ENCODE measurements around the gene TBC1D24. TPM values are rescaled to one million over a fixed set of nuclear protein-coding genes. Genes with fewer than 3 reads are reported as not detected.
A peak's percentile ranks its signal among the peaks of the same experiment; 100 is the strongest.

TBC1D24 gene
- total and polyA plus RNA-seq, 4 experiments from 2014 or later = 1.3 to 13.7 (median 5.7) TPM

DNA sequence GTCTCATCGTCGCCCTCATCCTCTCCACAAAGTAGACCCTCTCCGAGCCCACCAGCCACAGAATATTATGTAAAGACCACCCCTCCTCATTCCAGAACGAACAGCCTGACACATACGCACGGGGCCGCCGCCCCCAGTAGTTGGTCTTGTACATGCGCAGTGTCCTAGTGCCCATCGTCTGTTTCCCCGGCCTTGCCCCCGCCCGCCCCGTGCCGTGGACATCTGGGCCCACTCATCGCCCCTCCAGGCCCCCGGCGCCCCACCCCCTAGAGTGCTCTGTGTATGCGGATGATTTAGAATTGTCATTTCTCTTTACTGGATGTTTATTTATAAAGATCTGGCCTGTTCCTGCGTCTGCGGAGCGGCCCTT, 44.8 kb downstream of the TBC1D24 start:
- Mint-ChIP-seq H3K27ac (peak overlapping the region; percentile 91 to 96 (median 95)), H3K36me3 (peaks cover 13 to 55% of the 10 kb centered on the region in 2 donors), H3K27me3 (peaks cover 0 to 1% of the 10 kb centered on the region in 2 donors), H3K4me3 (peak overlapping the region; percentile 72 to 94 (median 79)), H3K9me3 (peaks cover 0 to 10% (median 0%) of the 10 kb centered on the region in 8 donors), H3K4me1 (peaks cover 42 to 74% (median 61%) of the 10 kb centered on the region in 4 donors)
- no peak overlapping the region for H3K4me3 ChIP-seq (ENCODE audit: low read length in 2 of 2)
- H3K9me3 ChIP-seq (ENCODE audit: control insufficient read depth in 1 of 2, low read length in 2 of 2) = no peaks in the 10 kb centered on the region
- peaks cover 5% of the 10 kb centered on the region for H3K36me3 ChIP-seq (ENCODE audit: insufficient read depth, low read length)
- H3K27me3 ChIP-seq (ENCODE audit: insufficient read depth, low read length) = no peaks in the 10 kb centered on the region
- intact Hi-C loops (cut with micrococcal nuclease) = loop anchor here (10.0 kb wide), 1 partner anchor 255 kb away; the partner anchor contains the start of gene RNPS1
- POLR2A ChIA-PET (ENCODE audit: partially characterized antibody) = interaction anchor here (0.6 to 7.0 kb wide), 14 partner anchors 9 to 1210 kb away, joined by 3 to 170 read pairs (median 4); partner anchors contain the start of genes CEMP1, ELOB, MLST8 and NUBP2
- H3K4me1 ChIP-seq (ENCODE audit: insufficient read depth, low read length) = peaks cover 63% of the 10 kb centered on the region
- peak overlapping the region; percentile 49 for H3K27ac ChIP-seq (ENCODE audit: low read depth, low read length)
- CTCF ChIA-PET (ENCODE audit: partially characterized antibody) = interaction anchor here (0.9 kb wide), 1 partner anchor 13 kb away, joined by 4 read pairs; no protein-coding TSS in a partner anchor
- DNase-seq = no peak

DNA sequence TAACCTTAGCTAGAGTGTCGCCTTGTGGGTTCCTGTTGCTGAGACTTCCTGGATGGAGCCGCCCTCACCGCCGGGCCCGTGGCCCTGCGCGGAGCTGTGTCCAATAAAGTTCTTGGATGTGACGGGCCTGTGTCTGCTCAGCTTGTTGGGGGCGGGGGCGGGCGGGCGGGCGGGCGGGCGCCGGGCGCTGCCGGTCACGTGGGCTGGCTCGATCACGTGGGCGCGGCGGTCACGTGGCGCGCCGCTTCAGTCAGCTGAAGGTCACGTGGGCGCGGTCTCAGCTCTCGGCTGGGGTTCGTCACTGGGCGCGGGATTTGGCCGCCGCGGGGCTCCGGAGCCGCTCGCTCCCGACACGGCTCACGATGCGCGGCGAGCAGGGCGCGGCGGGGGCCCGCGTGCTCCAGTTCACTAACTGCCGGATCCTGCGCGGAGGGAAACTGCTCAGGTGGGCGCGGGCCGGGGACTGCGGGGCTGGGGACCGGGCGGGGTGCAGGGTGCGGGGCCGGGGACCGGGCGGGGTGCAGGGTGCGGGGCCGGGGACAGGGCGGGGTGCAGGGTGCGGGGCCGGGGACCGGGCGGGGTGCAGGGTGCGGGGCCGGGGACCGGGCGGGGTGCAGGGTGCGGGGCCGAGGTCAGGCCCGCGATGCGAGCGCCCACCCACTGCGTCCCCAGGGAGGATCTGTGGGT, 45.3 kb downstream of the TBC1D24 start, which contains the start of gene AMDHD2:
Gene AMDHD2, plus strand, starts transcription at position 275 of the 687 bp plus-strand sequence. Its CDS starts 88 bp downstream, at position 363.
- Mint-ChIP-seq H3K27ac (peak within 1 kb of the TSS; percentile 91 to 99 (median 97)), H3K9me3 (peaks cover 0 to 10% (median 0%) of the 10 kb centered on the region in 8 donors), H3K4me3 (peak within 1 kb of the TSS; percentile 87 to 95 (median 93)), H3K27me3 (peaks cover 0 to 1% of the 10 kb centered on the region in 2 donors), H3K4me1 (peaks cover 42 to 69% (median 57%) of the 10 kb centered on the region in 4 donors), H3K36me3 (peaks cover 16 to 53% of the 10 kb centered on the region in 2 donors)
- DNase-seq = peak; percentile 88 to 91 (median 89)
- peaks cover 6% of the 10 kb centered on the region for H3K36me3 ChIP-seq (ENCODE audit: insufficient read depth, low read length)
- H3K4me1 ChIP-seq (ENCODE audit: insufficient read depth, low read length) = peaks cover 58% of the 10 kb centered on the region
- H3K4me3 ChIP-seq (ENCODE audit: low read length in 2 of 2) = peak within 1 kb of the TSS; percentile 36 to 60
- H3K27me3 ChIP-seq (ENCODE audit: insufficient read depth, low read length) = no peaks in the 10 kb centered on the region
- ChIA-PET CTCF (ENCODE audit: partially characterized antibody) (interaction anchor here (0.7 to 0.9 kb wide), 2 partner anchors 11 to 12 kb away, joined by 4 read pairs; partner anchors contain the start of gene CEMP1), POLR2A (ENCODE audit: partially characterized antibody) (interaction anchor here (0.6 to 7.0 kb wide), 16 partner anchors 8 to 1211 kb away, joined by 3 to 170 read pairs (median 4); partner anchors contain the start of genes CEMP1, ELOB, MLST8 and NUBP2)
- intact Hi-C loops (cut with micrococcal nuclease) = no loop called here
- H3K9me3 ChIP-seq (ENCODE audit: control insufficient read depth in 1 of 2, low read length in 2 of 2) = no peaks in the 10 kb centered on the region
- peak within 1 kb of the TSS; percentile 84 for H3K27ac ChIP-seq (ENCODE audit: low read depth, low read length)

DNA sequence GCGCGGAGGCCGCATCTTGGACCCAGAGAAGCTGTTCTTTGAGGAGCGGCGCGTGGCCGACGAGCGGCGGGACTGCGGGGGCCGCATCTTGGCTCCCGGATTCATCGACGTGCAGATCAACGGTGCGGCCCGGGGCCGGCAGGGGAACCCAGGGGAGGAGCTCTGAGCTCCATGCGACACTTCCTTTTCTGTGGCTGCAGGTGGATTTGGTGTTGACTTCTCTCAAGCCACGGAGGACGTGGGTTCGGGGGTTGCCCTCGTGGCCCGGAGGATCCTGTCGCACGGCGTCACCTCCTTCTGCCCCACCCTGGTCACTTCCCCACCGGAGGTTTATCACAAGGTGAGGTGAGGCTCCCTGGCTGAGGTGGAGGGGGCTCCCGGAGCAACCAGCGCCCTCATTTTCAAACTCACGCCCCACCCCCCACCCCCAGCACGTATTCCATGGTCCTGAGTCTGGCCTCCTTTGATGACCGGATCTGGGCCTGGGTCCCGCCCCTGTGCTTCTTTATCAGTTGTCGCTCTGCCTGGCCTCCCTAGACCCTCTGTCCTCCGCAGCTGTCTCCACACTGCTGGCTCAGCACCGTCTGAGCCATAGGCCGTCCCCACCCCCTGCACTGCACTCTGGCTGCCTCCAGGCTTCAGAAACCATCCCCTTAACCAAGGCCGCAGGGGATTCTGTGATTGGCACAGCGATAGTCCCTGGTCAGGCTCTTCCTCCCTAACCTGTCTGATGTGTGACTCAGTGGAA, 46.0 kb downstream of the TBC1D24 start:
- POLR2A ChIA-PET (ENCODE audit: partially characterized antibody) = interaction anchor here (0.7 to 7.0 kb wide), 11 partner anchors 8 to 1212 kb away, joined by 3 to 170 read pairs (median 5); partner anchors contain the start of genes CEMP1, ELOB, PDPK1 and RPS2
- CTCF ChIA-PET (ENCODE audit: partially characterized antibody) = interaction anchor here (0.7 kb wide), 1 partner anchor 10 kb away, joined by 4 read pairs; the partner anchor contains the start of gene CEMP1
- peaks cover 35 to 62% (median 50%) of the 10 kb centered on the region in 4 donors for H3K4me1 Mint-ChIP-seq
- H3K4me3 Mint-ChIP-seq = peak overlapping the region; percentile 87 to 95 (median 93)
- peaks cover 0 to 1% of the 10 kb centered on the region in 2 donors for H3K27me3 Mint-ChIP-seq
- Histone ChIP-seq H3K27ac (ENCODE audit: low read depth, low read length) (peak overlapping the region; percentile 84), H3K27me3 (ENCODE audit: insufficient read depth, low read length) (no peaks in the 10 kb centered on the region), H3K36me3 (ENCODE audit: insufficient read depth, low read length) (peaks cover 6% of the 10 kb centered on the region), H3K4me3 (ENCODE audit: low read length in 2 of 2) (peak overlapping the region; percentile 36 to 60), H3K4me1 (ENCODE audit: insufficient read depth, low read length) (peaks cover 50% of the 10 kb centered on the region), H3K9me3 (ENCODE audit: control insufficient read depth in 1 of 2, low read length in 2 of 2) (no peaks in the 10 kb centered on the region)
- intact Hi-C loops (cut with micrococcal nuclease) = loop anchor here (1.0 kb wide), 1 partner anchor 11 kb away; no protein-coding TSS in a partner anchor
- DNase-seq = peak; percentile 84 to 92 (median 88)
- peaks cover 0 to 8% (median 0%) of the 10 kb centered on the region in 8 donors for H3K9me3 Mint-ChIP-seq
- peak overlapping the region; percentile 91 to 99 (median 97) for H3K27ac Mint-ChIP-seq
- H3K36me3 Mint-ChIP-seq = peaks cover 16 to 47% of the 10 kb centered on the region in 2 donors

DNA sequence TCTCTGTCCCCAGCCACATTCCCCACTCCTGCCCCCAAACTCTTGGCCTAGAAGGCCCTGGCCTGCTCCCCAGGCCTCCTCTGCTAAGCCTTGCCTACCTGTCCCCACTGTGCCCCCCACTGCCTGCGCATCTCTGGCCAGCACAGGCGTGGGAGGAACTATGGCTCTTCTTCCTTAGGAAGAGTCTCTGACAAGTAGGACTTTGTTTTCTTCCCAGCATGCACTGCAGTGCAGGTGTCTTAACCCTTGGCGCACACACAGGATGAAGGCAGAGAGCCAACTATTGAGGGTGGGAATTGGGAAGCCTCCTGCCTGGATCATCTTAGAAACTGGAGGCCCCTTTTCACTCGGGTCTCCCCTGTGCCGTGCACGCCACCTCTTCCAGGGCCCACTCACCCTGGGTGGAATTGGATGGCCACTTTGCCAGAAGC, 48.9 kb downstream of the TBC1D24 start:
- intact Hi-C loops (cut with micrococcal nuclease) = no loop called here
- H3K4me3 ChIP-seq (ENCODE audit: low read length in 2 of 2) = no peak overlapping the region
- POLR2A ChIA-PET (ENCODE audit: partially characterized antibody) = interaction anchor here (2.2 to 7.0 kb wide), 2 partner anchors 8 to 10 kb away, joined by 5 to 170 read pairs; partner anchors contain the start of genes ATP6V0C and CEMP1
- no peaks in the 10 kb centered on the region for H3K9me3 ChIP-seq (ENCODE audit: control insufficient read depth in 1 of 2, low read length in 2 of 2)
- DNase-seq = no peak
- peaks cover 24% of the 10 kb centered on the region for H3K36me3 ChIP-seq (ENCODE audit: insufficient read depth, low read length)
- CTCF ChIA-PET (ENCODE audit: partially characterized antibody) = no interaction called here
- peaks cover 0 to 4% (median 0%) of the 10 kb centered on the region in 8 donors for H3K9me3 Mint-ChIP-seq
- peaks cover 18 to 33% (median 26%) of the 10 kb centered on the region in 4 donors for H3K4me1 Mint-ChIP-seq
- H3K4me1 ChIP-seq (ENCODE audit: insufficient read depth, low read length) = peaks cover 22% of the 10 kb centered on the region
- peaks cover 16 to 38% of the 10 kb centered on the region in 2 donors for H3K36me3 Mint-ChIP-seq
- H3K4me3 Mint-ChIP-seq = peak overlapping the region in 2 of 8 donors; percentile 48 to 52
- H3K27ac ChIP-seq (ENCODE audit: low read depth, low read length) = no peak overlapping the region
- no peaks in the 10 kb centered on the region for H3K27me3 ChIP-seq (ENCODE audit: insufficient read depth, low read length)
- peak overlapping the region in 3 of 7 donors; percentile 15 to 89 (median 69) for H3K27ac Mint-ChIP-seq
- peaks cover 0 to 1% of the 10 kb centered on the region in 2 donors for H3K27me3 Mint-ChIP-seq

DNA sequence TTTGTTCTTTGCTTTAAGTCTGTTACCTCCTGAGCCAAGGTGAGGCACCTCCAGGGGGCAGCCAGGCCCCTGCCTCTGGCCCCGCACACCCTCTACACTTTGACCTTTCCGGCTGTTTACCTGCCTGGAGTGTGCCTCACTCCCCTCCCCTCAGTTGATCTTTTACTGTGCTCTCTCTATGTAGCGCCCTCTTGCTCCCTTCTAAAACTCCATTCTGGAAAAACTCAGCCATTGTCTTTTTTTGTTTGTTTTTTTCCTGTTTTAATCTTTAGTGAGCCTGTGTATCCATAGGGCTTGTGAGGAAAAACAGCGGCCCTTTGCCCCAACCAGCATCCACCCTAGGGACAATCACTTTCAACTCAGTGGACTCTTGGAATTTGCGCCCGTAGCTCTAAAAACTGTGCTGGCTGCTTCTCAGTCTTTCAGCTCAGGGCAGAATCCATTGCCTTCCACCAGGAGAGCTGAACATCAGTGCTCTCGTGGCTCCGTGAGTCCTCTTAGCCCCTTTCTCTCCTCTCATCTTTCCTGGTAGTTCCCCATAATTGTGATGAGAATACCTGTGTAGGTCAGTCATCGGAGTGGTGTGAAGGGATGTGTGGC, 49.5 kb downstream of the TBC1D24 start:
- no peak overlapping the region for H3K4me3 ChIP-seq (ENCODE audit: low read length in 2 of 2)
- Mint-ChIP-seq H3K27me3 (peaks cover 0 to 1% of the 10 kb centered on the region in 2 donors), H3K4me1 (peaks cover 15 to 28% (median 22%) of the 10 kb centered on the region in 4 donors), H3K9me3 (peaks cover 0 to 4% (median 0%) of the 10 kb centered on the region in 8 donors), H3K4me3 (peak overlapping the region in 3 of 8 donors; percentile 25 to 39 (median 31)), H3K27ac (peak overlapping the region in 5 of 7 donors; percentile 44 to 88 (median 69)), H3K36me3 (peaks cover 16 to 38% of the 10 kb centered on the region in 2 donors)
- intact Hi-C loops (cut with micrococcal nuclease) = no loop called here
- ChIA-PET CTCF (ENCODE audit: partially characterized antibody) (no interaction called here), POLR2A (ENCODE audit: partially characterized antibody) (interaction anchor here (2.2 to 7.0 kb wide), 2 partner anchors 7 to 11 kb away, joined by 5 to 170 read pairs; partner anchors contain the start of genes ATP6V0C and CEMP1)
- peaks cover 25% of the 10 kb centered on the region for H3K36me3 ChIP-seq (ENCODE audit: insufficient read depth, low read length)
- DNase-seq = no peak
- no peak overlapping the region for H3K27ac ChIP-seq (ENCODE audit: low read depth, low read length)
- peaks cover 16% of the 10 kb centered on the region for H3K4me1 ChIP-seq (ENCODE audit: insufficient read depth, low read length)
- no peaks in the 10 kb centered on the region for H3K27me3 ChIP-seq (ENCODE audit: insufficient read depth, low read length)
- H3K9me3 ChIP-seq (ENCODE audit: control insufficient read depth in 1 of 2, low read length in 2 of 2) = no peaks in the 10 kb centered on the region

DNA sequence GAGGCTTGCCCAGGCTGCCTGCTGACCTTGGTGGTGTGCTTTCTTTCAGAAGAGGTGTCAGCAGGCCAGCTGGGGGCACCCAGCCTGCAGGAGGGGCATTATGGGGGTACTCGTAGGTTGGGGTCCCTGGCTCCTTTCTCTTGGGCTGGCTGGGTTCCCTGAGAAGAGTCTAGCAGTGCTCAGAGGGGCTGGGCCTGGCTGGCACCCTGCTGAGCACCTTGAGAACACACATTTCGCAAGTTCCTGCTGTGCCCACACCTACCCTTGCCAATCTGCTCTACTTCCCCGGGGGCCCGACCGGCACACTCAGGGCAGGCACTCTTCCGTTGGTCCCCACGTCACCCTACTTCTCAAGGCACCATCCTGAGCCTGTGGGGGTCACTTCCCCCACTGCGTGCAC, 51.2 kb downstream of the TBC1D24 start:
- Histone ChIP-seq H3K36me3 (ENCODE audit: insufficient read depth, low read length) (peaks cover 25% of the 10 kb centered on the region), H3K4me3 (ENCODE audit: low read length in 2 of 2) (no peak overlapping the region), H3K4me1 (ENCODE audit: insufficient read depth, low read length) (peaks cover 9% of the 10 kb centered on the region), H3K9me3 (ENCODE audit: control insufficient read depth in 1 of 2, low read length in 2 of 2) (no peaks in the 10 kb centered on the region), H3K27me3 (ENCODE audit: insufficient read depth, low read length) (no peaks in the 10 kb centered on the region), H3K27ac (ENCODE audit: low read depth, low read length) (no peak overlapping the region)
- intact Hi-C loops (cut with micrococcal nuclease) = no loop called here
- Mint-ChIP-seq H3K4me3 (no peak overlapping the region), H3K9me3 (peaks cover 0 to 2% (median 0%) of the 10 kb centered on the region in 8 donors), H3K36me3 (peaks cover 10 to 34% of the 10 kb centered on the region in 2 donors), H3K4me1 (peaks cover 8 to 17% (median 10%) of the 10 kb centered on the region in 4 donors), H3K27ac (peak overlapping the region in 2 of 7 donors; percentile 60 to 61), H3K27me3 (no peaks in the 10 kb centered on the region)
- CTCF ChIA-PET (ENCODE audit: partially characterized antibody) = no interaction called here
- POLR2A ChIA-PET (ENCODE audit: partially characterized antibody) = interaction anchor here (2.2 kb wide), 1 partner anchor 12 kb away, joined by 5 read pairs; the partner anchor contains the start of gene ATP6V0C
- DNase-seq = no peak
